ENCODE measurements around the gene EIF4E1B. TPM values are rescaled to one million over a fixed set of nuclear protein-coding genes. Genes with fewer than 3 reads are reported as not detected.

The EIF4E1B gene
- total and polyA plus RNA-seq, 3 experiments from 2014 or later = not detected

- Histone ChIP-seq H3K4me3 (ENCODE audit: low read length) (no peak overlapping the region), H3K27ac (ENCODE audit: low read depth, low read length) (no peak overlapping the region), H3K36me3 (ENCODE audit: insufficient read depth, low read length) (no peaks in the 10 kb centered on the region), H3K4me1 (ENCODE audit: insufficient read depth, low read length) (peaks cover 56% of the 10 kb centered on the region), H3K9me3 (ENCODE audit: low read length) (no peaks in the 10 kb centered on the region), H3K27me3 (ENCODE audit: insufficient read depth, low read length, poor library complexity, severe bottlenecking) (no peaks in the 10 kb centered on the region)
- CTCF ChIA-PET = interaction anchor here (1.2 kb wide), 1 partner anchor 237 kb away, joined by 3 read pairs; no protein-coding TSS in a partner anchor
- DNase-seq = peak in 3 of 5 donors; percentile 31 to 62 (median 34)
- Mint-ChIP-seq H3K4me1 (peaks cover 62 to 77% (median 68%) of the 10 kb centered on the region in 3 donors), H3K36me3 (peaks cover 0 to 39% (median 8%) of the 10 kb centered on the region in 3 donors), H3K4me3 (peak overlapping the region in 6 of 7 donors; percentile 5 to 68 (median 29)), H3K9me3 (no peaks in the 10 kb centered on the region), H3K27me3 (no peaks in the 10 kb centered on the region), H3K27ac (peak overlapping the region; percentile 13 to 82 (median 72))
- POLR2A ChIA-PET = no interaction called here
Measured at GRCh38 chr5:176653401-176654385, 23.2 kb downstream of the EIF4E1B start.

- no peak overlapping the region for H3K27ac ChIP-seq (ENCODE audit: low read depth, low read length)
- CTCF ChIA-PET = no interaction called here
- H3K4me3 Mint-ChIP-seq = peak overlapping the region in 1 of 7 donors; percentile 34
- H3K4me1 ChIP-seq (ENCODE audit: insufficient read depth, low read length) = peaks cover 50% of the 10 kb centered on the region
- peak overlapping the region in 3 of 8 donors; percentile 16 to 43 (median 17) for H3K27ac Mint-ChIP-seq
- no peaks in the 10 kb centered on the region for H3K27me3 ChIP-seq (ENCODE audit: insufficient read depth, low read length, poor library complexity, severe bottlenecking)
- H3K4me3 ChIP-seq (ENCODE audit: low read length) = no peak overlapping the region
- H3K9me3 Mint-ChIP-seq = no peaks in the 10 kb centered on the region
- H3K36me3 Mint-ChIP-seq = peaks cover 0 to 39% (median 8%) of the 10 kb centered on the region in 3 donors
- no peaks in the 10 kb centered on the region for H3K9me3 ChIP-seq (ENCODE audit: low read length)
- DNase-seq = no peak
- H3K27me3 Mint-ChIP-seq = no peaks in the 10 kb centered on the region
- H3K4me1 Mint-ChIP-seq = peaks cover 62 to 78% (median 69%) of the 10 kb centered on the region in 3 donors
- POLR2A ChIA-PET = no interaction called here
- H3K36me3 ChIP-seq (ENCODE audit: insufficient read depth, low read length) = no peaks in the 10 kb centered on the region
Measured at GRCh38 chr5:176654856-176655255, 24.4 kb downstream of the EIF4E1B start.

- H3K9me3 ChIP-seq (ENCODE audit: low read length) = no peaks in the 10 kb centered on the region
- Mint-ChIP-seq H3K4me1 (peaks cover 56 to 76% (median 66%) of the 10 kb centered on the region in 3 donors), H3K36me3 (peaks cover 0 to 39% (median 8%) of the 10 kb centered on the region in 3 donors), H3K9me3 (no peaks in the 10 kb centered on the region), H3K27me3 (no peaks in the 10 kb centered on the region), H3K27ac (peak overlapping the region in 3 of 8 donors; percentile 27 to 43 (median 35)), H3K4me3 (no peak overlapping the region)
- no peaks in the 10 kb centered on the region for H3K36me3 ChIP-seq (ENCODE audit: insufficient read depth, low read length)
- H3K27me3 ChIP-seq (ENCODE audit: insufficient read depth, low read length, poor library complexity, severe bottlenecking) = no peaks in the 10 kb centered on the region
- H3K27ac ChIP-seq (ENCODE audit: low read depth, low read length) = no peak overlapping the region
- H3K4me1 ChIP-seq (ENCODE audit: insufficient read depth, low read length) = peaks cover 46% of the 10 kb centered on the region
- no peak for DNase-seq
- POLR2A ChIA-PET = no interaction called here
- H3K4me3 ChIP-seq (ENCODE audit: low read length) = no peak overlapping the region
- CTCF ChIA-PET = interaction anchor here (0.8 to 6.8 kb wide), 4 partner anchors 8 to 455 kb away, joined by 3 to 108 read pairs (median 4); partner anchors contain the start of gene TSPAN17
Measured at GRCh38 chr5:176656467-176656990, 26.1 kb downstream of the EIF4E1B start.

- peak; percentile 37 to 71 (median 41) for DNase-seq
- POLR2A ChIA-PET = interaction anchor here (1.1 kb wide), 1 partner anchor 10 kb away, joined by 7 read pairs; no protein-coding TSS in a partner anchor
- peaks cover 34% of the 10 kb centered on the region for H3K4me1 ChIP-seq (ENCODE audit: insufficient read depth, low read length)
- Mint-ChIP-seq H3K4me3 (peak overlapping the region; percentile 32 to 88 (median 79)), H3K27ac (peak overlapping the region in 7 of 8 donors; percentile 46 to 90 (median 84)), H3K4me1 (peaks cover 41 to 61% (median 50%) of the 10 kb centered on the region in 3 donors), H3K36me3 (peaks cover 0 to 34% (median 8%) of the 10 kb centered on the region in 3 donors), H3K27me3 (no peaks in the 10 kb centered on the region), H3K9me3 (no peaks in the 10 kb centered on the region)
- H3K27ac ChIP-seq (ENCODE audit: low read depth, low read length) = no peak overlapping the region
- H3K4me3 ChIP-seq (ENCODE audit: low read length) = peak overlapping the region; percentile 57
- H3K36me3 ChIP-seq (ENCODE audit: insufficient read depth, low read length) = no peaks in the 10 kb centered on the region
- H3K9me3 ChIP-seq (ENCODE audit: low read length) = no peaks in the 10 kb centered on the region
- CTCF ChIA-PET = interaction anchor here (0.9 to 6.8 kb wide), 10 partner anchors 10 to 929 kb away, joined by 3 to 108 read pairs (median 4); partner anchors contain the start of gene TSPAN17
- H3K27me3 ChIP-seq (ENCODE audit: insufficient read depth, low read length, poor library complexity, severe bottlenecking) = no peaks in the 10 kb centered on the region
Measured at GRCh38 chr5:176658007-176658599, 27.6 kb downstream of the EIF4E1B start.

- Histone ChIP-seq H3K36me3 (ENCODE audit: insufficient read depth, low read length) (no peaks in the 10 kb centered on the region), H3K27ac (ENCODE audit: low read depth, low read length) (no peak overlapping the region), H3K4me1 (ENCODE audit: insufficient read depth, low read length) (peaks cover 26% of the 10 kb centered on the region), H3K27me3 (ENCODE audit: insufficient read depth, low read length, poor library complexity, severe bottlenecking) (no peaks in the 10 kb centered on the region), H3K9me3 (ENCODE audit: low read length) (no peaks in the 10 kb centered on the region), H3K4me3 (ENCODE audit: low read length) (peak overlapping the region; percentile 57)
- Mint-ChIP-seq H3K9me3 (no peaks in the 10 kb centered on the region), H3K4me1 (peaks cover 33 to 52% (median 42%) of the 10 kb centered on the region in 3 donors), H3K27ac (peak overlapping the region in 7 of 8 donors; percentile 66 to 92 (median 84)), H3K27me3 (peaks cover 5 to 6% of the 10 kb centered on the region in 2 donors), H3K4me3 (peak overlapping the region; percentile 32 to 88 (median 79)), H3K36me3 (peaks cover 0 to 26% (median 2%) of the 10 kb centered on the region in 3 donors)
- POLR2A ChIA-PET = no interaction called here
- CTCF ChIA-PET = interaction anchor here (1.2 to 6.8 kb wide), 7 partner anchors 11 to 929 kb away, joined by 3 to 108 read pairs (median 4); partner anchors contain the start of gene TSPAN17
- DNase-seq = peak in 4 of 5 donors; percentile 25 to 57 (median 44)
Measured at GRCh38 chr5:176658817-176659511, 28.5 kb downstream of the EIF4E1B start.

- CTCF ChIA-PET = interaction anchor here (1.2 to 6.8 kb wide), 6 partner anchors 11 to 517 kb away, joined by 3 to 108 read pairs (median 6); partner anchors contain the start of gene TSPAN17
- H3K4me1 ChIP-seq (ENCODE audit: insufficient read depth, low read length) = peaks cover 24% of the 10 kb centered on the region
- POLR2A ChIA-PET = no interaction called here
- H3K27ac Mint-ChIP-seq = peak overlapping the region in 4 of 8 donors; percentile 74 to 92 (median 85)
- peaks cover 31 to 49% (median 38%) of the 10 kb centered on the region in 3 donors for H3K4me1 Mint-ChIP-seq
- peaks cover 8 to 11% of the 10 kb centered on the region in 2 donors for H3K27me3 Mint-ChIP-seq
- no peaks in the 10 kb centered on the region for H3K9me3 Mint-ChIP-seq
- H3K27me3 ChIP-seq (ENCODE audit: insufficient read depth, low read length, poor library complexity, severe bottlenecking) = no peaks in the 10 kb centered on the region
- H3K4me3 Mint-ChIP-seq = peak overlapping the region; percentile 32 to 88 (median 79)
- no peak for DNase-seq
- no peak overlapping the region for H3K27ac ChIP-seq (ENCODE audit: low read depth, low read length)
- H3K36me3 ChIP-seq (ENCODE audit: insufficient read depth, low read length) = no peaks in the 10 kb centered on the region
- H3K36me3 Mint-ChIP-seq = peaks cover 0 to 26% (median 2%) of the 10 kb centered on the region in 3 donors
- H3K4me3 ChIP-seq (ENCODE audit: low read length) = no peak overlapping the region
- no peaks in the 10 kb centered on the region for H3K9me3 ChIP-seq (ENCODE audit: low read length)
Measured at GRCh38 chr5:176659512-176659839, 29.0 kb downstream of the EIF4E1B start.

GRCh38 chr5:176659860-176660461, 29.5 kb downstream of the EIF4E1B start:
- Mint-ChIP-seq H3K27me3 (peaks cover 8 to 14% of the 10 kb centered on the region in 2 donors), H3K36me3 (peaks cover 0 to 23% (median 2%) of the 10 kb centered on the region in 3 donors), H3K9me3 (no peaks in the 10 kb centered on the region), H3K27ac (peak overlapping the region in 7 of 8 donors; percentile 59 to 86 (median 70)), H3K4me3 (peak overlapping the region in 3 of 7 donors; percentile 13 to 79 (median 41)), H3K4me1 (peaks cover 28 to 48% (median 36%) of the 10 kb centered on the region in 3 donors)
- no peaks in the 10 kb centered on the region for H3K9me3 ChIP-seq (ENCODE audit: low read length)
- H3K27me3 ChIP-seq (ENCODE audit: insufficient read depth, low read length, poor library complexity, severe bottlenecking) = no peaks in the 10 kb centered on the region
- no peak for DNase-seq
- no peak overlapping the region for H3K4me3 ChIP-seq (ENCODE audit: low read length)
- CTCF ChIA-PET = interaction anchor here (0.6 to 6.8 kb wide), 38 partner anchors 10 to 930 kb away, joined by 3 to 108 read pairs (median 4); partner anchors contain the start of genes CLTB, EIF4E1B, HIGD2A and NOP16
- H3K4me1 ChIP-seq (ENCODE audit: insufficient read depth, low read length) = peaks cover 24% of the 10 kb centered on the region
- H3K36me3 ChIP-seq (ENCODE audit: insufficient read depth, low read length) = no peaks in the 10 kb centered on the region
- POLR2A ChIA-PET = interaction anchor here (0.6 kb wide), 1 partner anchor 28 kb away, joined by 5 read pairs; no protein-coding TSS in a partner anchor
- no peak overlapping the region for H3K27ac ChIP-seq (ENCODE audit: low read depth, low read length)

Data from CD8-positive, alpha-beta memory T cell (primary cell).